RWPE1 (cell line): ENCODE results near the gene NKRF.

Experiments
- CTCF ChIA-PET: fragments of 350-600 bp; sonication (Branson Sonifier 250); formaldehyde crosslinking; extraction: SDS; loops from one replicate; lab custom pipeline; 2021; lab: Yijun Ruan, JAX
- POLR2A ChIA-PET: fragments of 400-600 bp; formaldehyde crosslinking; extraction: SDS; loops from one replicate; lab custom pipeline; 2020; ENCODE audit warnings: antibody characterized with exemption; ENCODE audit not compliant: low non-redundant PET; lab: Yijun Ruan, JAX
- DNase-seq: peaks from one replicate; pipeline ENCODE4 v3.0.0; 2012; ENCODE audit warnings: low spot score
- H3K27ac ChIP-seq: fragments of 450-650 bp; 2 replicates; pipeline ENCODE4 v1.5.1; 2017
- TF ChIP-seq, protein P1 (sequence below): fragments of 450-650 bp; conservative IDR thresholded peaks from 2 replicates; pipeline ENCODE4 v1.5.1; 2017; ENCODE audit warnings: low read depth, mild to moderate bottlenecking

Gene NKRF

GRCh38 chrX:119539872-119540271 lies 66.4 kb downstream of the NKRF start:
- POLR2A ChIA-PET: no interaction called here
- CTCF ChIA-PET: interaction anchor here (0.6 kb wide), 1 partner anchor 23 kb away, joined by 3 read pairs; no protein-coding TSS in a partner anchor
- TF ChIP-seq, protein P1, sequence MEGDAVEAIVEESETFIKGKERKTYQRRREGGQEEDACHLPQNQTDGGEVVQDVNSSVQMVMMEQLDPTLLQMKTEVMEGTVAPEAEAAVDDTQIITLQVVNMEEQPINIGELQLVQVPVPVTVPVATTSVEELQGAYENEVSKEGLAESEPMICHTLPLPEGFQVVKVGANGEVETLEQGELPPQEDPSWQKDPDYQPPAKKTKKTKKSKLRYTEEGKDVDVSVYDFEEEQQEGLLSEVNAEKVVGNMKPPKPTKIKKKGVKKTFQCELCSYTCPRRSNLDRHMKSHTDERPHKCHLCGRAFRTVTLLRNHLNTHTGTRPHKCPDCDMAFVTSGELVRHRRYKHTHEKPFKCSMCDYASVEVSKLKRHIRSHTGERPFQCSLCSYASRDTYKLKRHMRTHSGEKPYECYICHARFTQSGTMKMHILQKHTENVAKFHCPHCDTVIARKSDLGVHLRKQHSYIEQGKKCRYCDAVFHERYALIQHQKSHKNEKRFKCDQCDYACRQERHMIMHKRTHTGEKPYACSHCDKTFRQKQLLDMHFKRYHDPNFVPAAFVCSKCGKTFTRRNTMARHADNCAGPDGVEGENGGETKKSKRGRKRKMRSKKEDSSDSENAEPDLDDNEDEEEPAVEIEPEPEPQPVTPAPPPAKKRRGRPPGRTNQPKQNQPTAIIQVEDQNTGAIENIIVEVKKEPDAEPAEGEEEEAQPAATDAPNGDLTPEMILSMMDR: no peak
- no peak overlapping the region for H3K27ac ChIP-seq
- DNase-seq: no peak
